Liver (tissue), 9 donors: ENCODE measurements around the gene HCRT. TPM values are rescaled to one million over a fixed set of nuclear protein-coding genes. Genes with fewer than 3 reads are reported as not detected.

Experiments used
- DNase-seq: peaks from one replicate; pipeline ENCODE4 v3.0.0-alpha.2; 2017; ENCODE audit warnings: low spot score
- H3K27ac ChIP-seq, 2 donors: one replicate each; pipeline ENCODE4 v1.7.0; 2013; ENCODE audit warnings: inconsistent platforms in 2 of 2, low read length in 2 of 2, control low read depth in 1 of 2, low read depth in 1 of 2, mild to moderate bottlenecking in 1 of 2
- H3K27me3 ChIP-seq, 4 donors: one replicate each; pipeline versions ENCODE4 v1.6.1 to v1.7.0; 2013; ENCODE audit warnings: low read length in 3 of 4, inconsistent platforms in 1 of 4, mild to moderate bottlenecking in 1 of 4, moderate library complexity in 1 of 4; ENCODE audit not compliant: control insufficient read depth in 4 of 4, insufficient read depth in 4 of 4
- H3K36me3 ChIP-seq, 4 donors: one replicate each; pipeline versions ENCODE4 v1.6.1 to v1.7.0; 2013; ENCODE audit warnings: low read length in 3 of 4, mild to moderate bottlenecking in 3 of 4, low read depth in 1 of 4, moderate library complexity in 1 of 4; ENCODE audit not compliant: control insufficient read depth in 4 of 4, insufficient read depth in 3 of 4
- H3K4me1 ChIP-seq, 4 donors: one replicate each; pipeline versions ENCODE4 v1.6.1 to v1.7.0; 2013; ENCODE audit warnings: low read length in 3 of 4, mild to moderate bottlenecking in 3 of 4, moderate library complexity in 1 of 4; ENCODE audit not compliant: control insufficient read depth in 4 of 4, insufficient read depth in 4 of 4
- H3K4me3 ChIP-seq, 3 donors: one replicate each; pipeline versions ENCODE4 v1.6.1 to v1.7.0; 2013; ENCODE audit warnings: low read length in 3 of 3, control low read depth in 1 of 3, low read depth in 1 of 3, mild to moderate bottlenecking in 1 of 3
- H3K9ac ChIP-seq, 2 donors: one replicate each; pipeline ENCODE4 v1.7.0; 2013; ENCODE audit warnings: low read length in 2 of 2, mild to moderate bottlenecking in 2 of 2, moderate library complexity in 2 of 2, control low read depth in 1 of 2, low read depth in 1 of 2
- H3K9me3 ChIP-seq, 4 donors: one replicate each; pipeline versions ENCODE4 v1.6.1 to v1.7.0; 2013; ENCODE audit warnings: low read length in 3 of 4; ENCODE audit not compliant: control insufficient read depth in 4 of 4
- ATF3 ChIP-seq: IDR thresholded peaks from 2 replicates; pipeline ENCODE4 v1.6.1; 2016; ENCODE audit warnings: antibody characterized with exemption
- CTCF ChIP-seq: fragments of 150-350 bp; IDR thresholded peaks from 2 replicates; pipeline ENCODE4 v1.5.1; 2017; ENCODE audit warnings: improper control_type of control experiment, low read depth, low read length; ENCODE audit not compliant: missing input control
- FOXA1 ChIP-seq: IDR thresholded peaks from 2 replicates; pipeline ENCODE4 v1.6.1; 2016; ENCODE audit warnings: antibody characterized with exemption
- FOXA2 ChIP-seq: IDR thresholded peaks from 2 replicates; pipeline ENCODE4 v1.6.1; 2016; ENCODE audit warnings: antibody characterized with exemption
- GABPA ChIP-seq, 2 donors: IDR thresholded peaks in 1 of 2; conservative IDR thresholded peaks in 1 of 2; 2 replicates each; pipeline ENCODE4 v1.6.1; 2016; ENCODE audit warnings: antibody characterized with exemption in 2 of 2, mild to moderate bottlenecking in 1 of 2, moderate library complexity in 1 of 2
- HNF4A ChIP-seq, 2 donors: conservative IDR thresholded peaks; 2 replicates each; pipeline ENCODE4 v1.6.1; 2016; ENCODE audit warnings: antibody characterized with exemption in 2 of 2, mild to moderate bottlenecking in 2 of 2
- JUND ChIP-seq, 2 donors: IDR thresholded peaks; 2 replicates each; pipeline ENCODE4 v1.6.1; 2016; ENCODE audit warnings: antibody characterized with exemption in 2 of 2
- MAX ChIP-seq: IDR thresholded peaks from 2 replicates; pipeline ENCODE4 v1.6.1; 2016; ENCODE audit warnings: antibody characterized with exemption
- NR2F2 ChIP-seq: IDR thresholded peaks from 2 replicates; pipeline ENCODE4 v1.6.1; 2016; ENCODE audit warnings: antibody characterized with exemption
- RAD21 ChIP-seq, 2 donors: IDR thresholded peaks; 2 replicates each; pipeline ENCODE4 v1.6.1; 2016; ENCODE audit warnings: antibody characterized with exemption in 2 of 2, mild to moderate bottlenecking in 2 of 2
- REST ChIP-seq: IDR thresholded peaks from 2 replicates; pipeline ENCODE4 v1.6.1; 2016; ENCODE audit warnings: antibody characterized with exemption, mild to moderate bottlenecking
- RXRA ChIP-seq, 2 donors: IDR thresholded peaks; 2 replicates each; pipeline ENCODE4 v1.6.1; 2017 to 2018; ENCODE audit warnings: antibody characterized with exemption in 2 of 2, mild to moderate bottlenecking in 1 of 2
- SP1 ChIP-seq: IDR thresholded peaks from 2 replicates; pipeline ENCODE4 v1.6.1; 2018; ENCODE audit warnings: antibody characterized with exemption, mild to moderate bottlenecking
- TAF1 ChIP-seq: conservative IDR thresholded peaks from 2 replicates; pipeline ENCODE4 v1.6.1; 2016; ENCODE audit warnings: antibody characterized with exemption, mild to moderate bottlenecking
- YY1 ChIP-seq: IDR thresholded peaks from 2 replicates; pipeline ENCODE4 v1.6.1; 2016; ENCODE audit warnings: antibody characterized with exemption, mild to moderate bottlenecking
- WGBS: extraction: QIAGEN DNeasy Blood & Tissue Kit; methylation state at CpG from one replicate; pipeline ENCODE4 v1.1.7; 2013; 5-methylcytosine and 5-hydroxymethylcytosine counted together
- polyA plus RNA-seq, 2 donors: library from polyadenylated mRNA; stranded (reverse) in 1 of 2; unstranded in 1 of 2; fragments of 200-250 nt in 1 of 2; fragments of >200 nt in 1 of 2; fragmentation: Nextera tagmentation in 1 of 2; extraction: Ambion mirVana in 1 of 2; gene quantifications; one replicate each; pipeline versions ENCODE4 v1.2.1 to v1.2.3, GENCODE V29; 2013 to 2015
- total RNA-seq, 2 donors: library from RNA; depleted of rRNA; stranded (reverse); fragments of >200 nt; gene quantifications; one replicate each; pipeline ENCODE4 v1.2.3, GENCODE V29; 2014
- donor health status: healthy.
- donor health status: healthy.
- donor health status: healthy.
- donor health status: healthy.
- donor health status: healthy.

HCRT gene
- total and polyA plus RNA-seq, 4 donors = not detected

- Histone ChIP-seq H3K9ac (no peak overlapping the region), H3K27ac (no peak overlapping the region), H3K4me3 (no peak overlapping the region), H3K9me3 (no peaks in the 10 kb centered on the region), H3K27me3 (no peaks in the 10 kb centered on the region), H3K36me3 (no peaks in the 10 kb centered on the region), H3K4me1 (peaks cover 0 to 2% (median 0%) of the 10 kb centered on the region in 4 donors)
- WGBS = 94% methylated on average over 5 of the region's 5 CpGs
- DNase-seq = no peak
- no peak for TF ChIP-seq RXRA (IDR thresholded peaks at IDR 0.05)
Measured at GRCh38 chr17:42233156-42233555, 47.9 kb upstream of the HCRT start.

- Histone ChIP-seq H3K4me3 (no peak overlapping the region), H3K9ac (no peak overlapping the region), H3K36me3 (peaks cover 0 to 2% (median 0%) of the 10 kb centered on the region in 4 donors), H3K9me3 (no peaks in the 10 kb centered on the region), H3K4me1 (peaks cover 0 to 2% (median 0%) of the 10 kb centered on the region in 4 donors), H3K27me3 (no peaks in the 10 kb centered on the region), H3K27ac (no peak overlapping the region)
- 91% methylated on average over 5 of the region's 5 CpGs for WGBS
- no peak for DNase-seq
- no peak for TF ChIP-seq MAX
- no peak for TF ChIP-seq CTCF
- TF ChIP-seq SP1 = no peak
- no peak for TF ChIP-seq FOXA2
- TF ChIP-seq RAD21 (IDR thresholded peaks at IDR 0.05) = no peak
- no peak for TF ChIP-seq HNF4A (conservative IDR thresholded peaks at IDR 0.05)
- no peak for TF ChIP-seq ATF3
- no peak for TF ChIP-seq NR2F2
- TF ChIP-seq REST = no peak
- no peak for TF ChIP-seq RXRA (IDR thresholded peaks at IDR 0.05)
- no peak for TF ChIP-seq FOXA1
- no peak for TF ChIP-seq GABPA (IDR thresholded peaks at IDR 0.05 in 1 of 2, conservative IDR thresholded peaks at IDR 0.05 in 1 of 2)
- no peak for TF ChIP-seq YY1
- TF ChIP-seq JUND (IDR thresholded peaks at IDR 0.05) = no peak
- no peak for TF ChIP-seq TAF1
Measured at GRCh38 chr17:42230225-42230624, 45.0 kb upstream of the HCRT start.
